H1 (cell line): ENCODE data around the gene PCBP4. TPM values are rescaled to one million over a fixed set of nuclear protein-coding genes. Genes with fewer than 3 reads are reported as not detected.

Experiments used
- CTCF ChIA-PET: fragments of 300-600 bp; sonication (Branson Sonifier 250); formaldehyde crosslinking; loops from one replicate; lab custom pipeline; 2021; ENCODE audit not compliant: partially characterized antibody; lab: Charles Lee
- POLR2A ChIA-PET: fragments of 300-600 bp; sonication (Branson Sonifier 250); formaldehyde crosslinking; loops from one replicate; lab custom pipeline; 2021; ENCODE audit warnings: inconsistent platforms; ENCODE audit not compliant: partially characterized antibody; lab: Charles Lee
- DNase-seq, 2 experiments: peaks; one replicate each; pipeline versions ENCODE4 v3.0.0 to v3.0.0-alpha.2; 2010 to 2022; ENCODE audit warnings: low spot score in 2 of 2, low read depth in 1 of 2, mixed read lengths in 1 of 2
- FAIRE-seq: peaks from 2 replicates; lab custom pipeline; 2011; peaks lifted over from hg19 to GRCh38; lab: Jason Lieb, UNC
- H2AFZ ChIP-seq: 2 replicates; pipeline ENCODE4 v1.8.1; 2012; ENCODE audit warnings: low read length, inconsistent platforms
- H2AK5ac ChIP-seq: 2 replicates; pipeline ENCODE4 v1.6.1; 2013; ENCODE audit warnings: low read depth, low read length
- H2BK120ac ChIP-seq: replicated peaks from 2 replicates; pipeline ENCODE3; 2013; ENCODE audit warnings: low read depth, low read length, inconsistent platforms
- H2BK12ac ChIP-seq: 2 replicates; pipeline ENCODE4 v1.6.1; 2013; ENCODE audit warnings: low read depth, low read length
- H2BK15ac ChIP-seq: 2 replicates; pipeline ENCODE4 v1.6.1; 2013; ENCODE audit warnings: low read length
- H2BK20ac ChIP-seq: 2 replicates; pipeline ENCODE4 v1.6.1; 2013; ENCODE audit warnings: low read length
- H2BK5ac ChIP-seq: 2 replicates; pipeline ENCODE4 v1.6.1; 2013; ENCODE audit warnings: low read depth, low read length
- H3K14ac ChIP-seq: 2 replicates; pipeline ENCODE4 v1.6.1; 2013; ENCODE audit warnings: inconsistent platforms; ENCODE audit not compliant: insufficient read length
- H3K18ac ChIP-seq: 2 replicates; pipeline ENCODE4 v1.6.1; 2013; ENCODE audit warnings: low read length; ENCODE audit errors: extremely low read depth
- H3K23ac ChIP-seq: 2 replicates; pipeline ENCODE4 v1.6.1; 2013; ENCODE audit warnings: inconsistent platforms; ENCODE audit not compliant: insufficient read length
- H3K23me2 ChIP-seq: 2 replicates; pipeline ENCODE4 v1.6.1; 2013; ENCODE audit warnings: low read depth, low read length
- H3K27ac ChIP-seq: 2 replicates; pipeline ENCODE4 v1.6.1; 2011; ENCODE audit warnings: low read depth, low read length, inconsistent platforms
- H3K27me3 ChIP-seq, 4 experiments: replicated peaks in 1 of 4; 1 replicate in 1 of 4; 2 replicates in 3 of 4; pipeline versions ENCODE4 v1.6.1 to v1.8.1; 2011 to 2013; ENCODE audit warnings: low read length in 3 of 4, mild to moderate bottlenecking in 3 of 4, inconsistent platforms in 2 of 4, mixed read lengths in 2 of 4, moderate library complexity in 1 of 4; ENCODE audit not compliant: control insufficient read depth in 3 of 4, insufficient read depth in 3 of 4; ENCODE audit errors: extremely low read depth in 1 of 4
- H3K36me3 ChIP-seq, 4 experiments: 2 replicates each; pipeline versions ENCODE4 v1.6.1 to v1.8.1; 2011 to 2013; ENCODE audit warnings: mild to moderate bottlenecking in 4 of 4, low read length in 3 of 4, moderate library complexity in 2 of 4, control low read depth in 1 of 4, inconsistent platforms in 1 of 4; ENCODE audit not compliant: insufficient read depth in 4 of 4, control insufficient read depth in 2 of 4
- H3K4ac ChIP-seq: replicated peaks from 2 replicates; pipeline ENCODE3; 2013; ENCODE audit warnings: low read length, low read depth, mixed read lengths, inconsistent platforms; ENCODE audit not compliant: insufficient read length
- H3K4me1 ChIP-seq, 4 experiments: replicated peaks in 1 of 4; 1 replicate in 1 of 4; 2 replicates in 3 of 4; pipeline versions ENCODE4 v1.6.1 to v1.8.1; 2011 to 2013; ENCODE audit warnings: low read length in 3 of 4, inconsistent platforms in 2 of 4, mixed read lengths in 1 of 4; ENCODE audit not compliant: insufficient read depth in 4 of 4, control insufficient read depth in 3 of 4
- H3K4me2 ChIP-seq, 2 experiments: 2 replicates each; pipeline versions ENCODE4 v1.6.1 to v1.8.1; 2011 to 2013; ENCODE audit warnings: low read depth in 2 of 2, low read length in 2 of 2, control low read depth in 1 of 2, inconsistent platforms in 1 of 2, mild to moderate bottlenecking in 1 of 2; ENCODE audit not compliant: insufficient read depth in 1 of 2
- H3K4me3 ChIP-seq, 4 experiments: fragments of 200-600, 300-600 bp in 1 of 4; sonication (generic), shearing (Covaris generic), sonication (Bioruptor Twin) in 1 of 4; 2 replicates each; pipeline versions ENCODE4 v1.5.1 to v1.8.1; 2011 to 2016; ENCODE audit warnings: low read length in 4 of 4, low read depth in 3 of 4, control low read depth in 2 of 4, inconsistent platforms in 2 of 4, mild to moderate bottlenecking in 2 of 4, mixed read lengths in 1 of 4, moderate library complexity in 1 of 4; ENCODE audit not compliant: insufficient read depth in 2 of 4; ENCODE audit errors: extremely low read depth in 1 of 4
- H3K56ac ChIP-seq: replicated peaks from 2 replicates; pipeline ENCODE3; 2013; ENCODE audit warnings: low read depth, mild to moderate bottlenecking, mixed read lengths, low read length, inconsistent platforms; ENCODE audit not compliant: insufficient read length
- H3K79me1 ChIP-seq: 2 replicates; pipeline ENCODE4 v1.6.1; 2013; ENCODE audit warnings: low read depth, low read length, control low read depth
- H3K79me2 ChIP-seq, 2 experiments: 2 replicates each; pipeline versions ENCODE4 v1.6.1 to v1.8.1; 2012 to 2013; ENCODE audit warnings: low read length in 2 of 2, mild to moderate bottlenecking in 2 of 2, inconsistent platforms in 1 of 2; ENCODE audit not compliant: insufficient read depth in 2 of 2, control insufficient read depth in 1 of 2
- H3K9ac ChIP-seq, 4 experiments: replicated peaks in 1 of 4; 1 replicate in 1 of 4; 2 replicates in 3 of 4; pipeline versions ENCODE4 v1.6.1 to v1.8.1; 2011 to 2013; ENCODE audit warnings: low read depth in 3 of 4, low read length in 3 of 4, control low read depth in 2 of 4, mild to moderate bottlenecking in 2 of 4, moderate library complexity in 2 of 4, inconsistent platforms in 1 of 4; ENCODE audit errors: extremely low read depth in 1 of 4
- H3K9me3 ChIP-seq, 2 experiments: 2 replicates each; pipeline versions ENCODE4 v1.6.1 to v1.8.1; 2012 to 2013; ENCODE audit warnings: mild to moderate bottlenecking in 2 of 2, moderate library complexity in 2 of 2, control low read depth in 1 of 2, inconsistent platforms in 1 of 2, low read depth in 1 of 2, low read length in 1 of 2, mixed read lengths in 1 of 2; ENCODE audit not compliant: insufficient read depth in 2 of 2
- H4K20me1 ChIP-seq, 2 experiments: replicated peaks in 1 of 2; 2 replicates each; pipeline versions ENCODE3 to v1.8.1; 2011 to 2013; ENCODE audit warnings: inconsistent platforms in 2 of 2, low read length in 2 of 2, mild to moderate bottlenecking in 1 of 2; ENCODE audit not compliant: insufficient read depth in 2 of 2, control insufficient read depth in 1 of 2
- H4K5ac ChIP-seq: 2 replicates; pipeline ENCODE4 v1.6.1; 2013; ENCODE audit warnings: low read length, low read depth, mixed read lengths, inconsistent platforms; ENCODE audit not compliant: insufficient read length
- H4K8ac ChIP-seq: 2 replicates; pipeline ENCODE4 v1.8.0; 2013; ENCODE audit warnings: mild to moderate bottlenecking, moderate library complexity, low read length, inconsistent platforms; ENCODE audit not compliant: insufficient read depth; ENCODE audit errors: extremely low read depth
- H4K91ac ChIP-seq: replicated peaks from 2 replicates; pipeline ENCODE3; 2013; ENCODE audit warnings: low read length, mixed read lengths, inconsistent platforms; ENCODE audit not compliant: insufficient read length
- ATF2 ChIP-seq: IDR thresholded peaks from 2 replicates; pipeline ENCODE4 v1.6.1; 2012; ENCODE audit warnings: low read length, inconsistent platforms
- HDAC2 ChIP-seq, 2 experiments: fragments of 300-600 bp in 1 of 2; sonication (generic) in 1 of 2; IDR thresholded peaks; 2 replicates each; pipeline ENCODE4 v1.6.1; 2011 to 2012; ENCODE audit warnings: low read depth in 2 of 2, low read length in 2 of 2, mild to moderate bottlenecking in 2 of 2, moderate library complexity in 2 of 2, borderline replicate concordance in 1 of 2, inconsistent platforms in 1 of 2
- KDM1A ChIP-seq: fragments of 200-600, 300-600 bp; sonication (generic); IDR thresholded peaks from 2 replicates; pipeline ENCODE4 v1.7.1; 2016; ENCODE audit warnings: mild to moderate bottlenecking, low read length, borderline replicate concordance
- KDM4A ChIP-seq: IDR thresholded peaks from one replicate; pipeline ENCODE4 v1.7.1; 2012; ENCODE audit warnings: low read depth, mild to moderate bottlenecking, moderate library complexity, low read length, inconsistent platforms; ENCODE audit not compliant: severe bottlenecking
- KDM5A ChIP-seq: fragments of 200-600 bp; IDR thresholded peaks from 2 replicates; pipeline ENCODE4 v1.7.1; 2012; ENCODE audit warnings: mild to moderate bottlenecking, low read length, inconsistent platforms, mixed read lengths
- SAP30 ChIP-seq: fragments of 300-600 bp; sonication (generic); IDR thresholded peaks from 2 replicates; pipeline ENCODE4 v1.7.1; 2012; ENCODE audit warnings: low read length, moderate library complexity, mild to moderate bottlenecking, inconsistent platforms; ENCODE audit not compliant: insufficient read depth, insufficient replicate concordance
- SIN3A ChIP-seq, 2 experiments: IDR thresholded peaks in 1 of 2; conservative IDR thresholded peaks in 1 of 2; 2 replicates each; pipeline ENCODE4 v1.6.1; 2011 to 2012; ENCODE audit warnings: low read length in 2 of 2, improper control_type of control experiment in 1 of 2, low read depth in 1 of 2, mild to moderate bottlenecking in 1 of 2
- SIX5 ChIP-seq: IDR thresholded peaks from 2 replicates; pipeline ENCODE4 v1.6.1; 2011; ENCODE audit warnings: mild to moderate bottlenecking, low read depth, low read length
- SRF ChIP-seq: IDR thresholded peaks from 2 replicates; pipeline ENCODE4 v1.6.1; 2011; ENCODE audit warnings: mild to moderate bottlenecking, low read depth, low read length, moderate library complexity
- TAF1 ChIP-seq: IDR thresholded peaks from 2 replicates; pipeline ENCODE4 v1.6.1; 2011; ENCODE audit warnings: mild to moderate bottlenecking, low read depth, low read length
- WGBS, 2 experiments: shearing (Covaris generic) in 1 of 2; methylation state at CpG; one replicate each; pipeline versions ENCODE4 v1.1.6 to v1.1.7; 2013 to 2015; ENCODE audit warnings: low lambda C conversion rate in 2 of 2, mixed read lengths in 2 of 2, inconsistent platforms in 1 of 2, low coverage in 1 of 2, missing lambda C conversion rate in 1 of 2; ENCODE audit not compliant: insufficient replicate concordance in 2 of 2, insufficient coverage in 1 of 2, insufficient read length in 1 of 2; ENCODE audit errors: extremely low coverage in 1 of 2, missing lambda C conversion rate in 1 of 2; 5-methylcytosine and 5-hydroxymethylcytosine counted together
- polyA plus RNA-seq, 7 experiments: library from polyadenylated mRNA; depleted of rRNA in 3 of 7; stranded (reverse) in 5 of 7; unstranded in 2 of 7; fragments of >200 nt in 5 of 7; fragments of 200-250 nt in 2 of 7; gene quantifications; 1 replicate in 5 of 7; 2 replicates in 1 of 7; 4 replicates in 1 of 7; pipeline versions ENCODE4 v1.2.1 to v1.2.3, GENCODE V29; 2011 to 2013; ENCODE audit warnings: missing spikeins in 2 of 7, mixed read lengths in 2 of 7
- total RNA-seq: library from RNA; stranded (reverse); fragmentation: NEBNext Ultra II Directional; extraction: Animal tissue kit (Norgen Biotek cat#: 25700); gene quantifications from 2 replicates; pipeline ENCODE4 v1.2.1, GENCODE V29; 2021

PCBP4 gene
- total and polyA plus RNA-seq, 2 of the 8 experiments (the other 6 are each of a cell fraction or from before 2014, with no cell fraction given), result 16.4 to 34.1 TPM

GRCh38 chr3:51941463-51941797, 25.8 kb downstream of the PCBP4 start:
- Histone ChIP-seq H3K36me3 (peaks cover 9 to 17% (median 11%) of the 10 kb centered on the region in 4 experiments; a peak in 7 of 8 replicates), H2BK20ac (no peak overlapping the region), H4K5ac (no peak overlapping the region), H3K4me2 (peak overlapping the region; percentile 92 to 96), H3K23me2 (peaks cover 9% of the 10 kb centered on the region; the same call in 1 of the 2 replicates), H2BK5ac (no peak overlapping the region), H2AK5ac (no peak overlapping the region), H3K4ac (no peak overlapping the region), H3K79me2 (peaks cover 0 to 30% of the 10 kb centered on the region in 2 experiments; a peak in 3 of 4 replicates), H3K4me1 (peaks cover 2 to 13% (median 6%) of the 10 kb centered on the region in 4 experiments), H3K4me3 (peak overlapping the region; percentile 50 to 88 (median 82)), H2BK15ac (no peak overlapping the region), H3K56ac (peak overlapping the region; percentile 33), H2BK120ac (no peak overlapping the region), H3K79me1 (peaks cover 12% of the 10 kb centered on the region), H2BK12ac (no peak overlapping the region), H3K9ac (peak overlapping the region in 3 of 4 experiments; percentile 66 to 70 (median 67); a peak in 5 of 7 replicates), H3K14ac (no peak overlapping the region), H3K18ac (no peak overlapping the region; the same call in 1 of the 2 replicates), H3K27me3 (peaks cover 0 to 10% (median 4%) of the 10 kb centered on the region in 4 experiments; a peak in 4 of 7 replicates), H2AFZ (no peak overlapping the region), H4K20me1 (peaks cover 3 to 16% of the 10 kb centered on the region in 2 experiments), H3K9me3 (no peaks in the 10 kb centered on the region), H4K91ac (no peak overlapping the region), H3K23ac (no peak overlapping the region), H4K8ac (peak overlapping the region; percentile 87), H3K27ac (no peak overlapping the region)
- no peak for FAIRE-seq
- DNase-seq, result no peak
- peak; percentile 56 for TF ChIP-seq SAP30
- no peak for TF ChIP-seq KDM1A
- TF ChIP-seq SIN3A (conservative IDR thresholded peaks at IDR 0.05 in 1 of 2, IDR thresholded peaks at IDR 0.05 in 1 of 2; ENCODE audit: low read depth in 1 of 2, low read length in 2 of 2), result no peak
- TF ChIP-seq KDM4A, result peak; percentile 62
- no peak for TF ChIP-seq HDAC2 (IDR thresholded peaks at IDR 0.05; ENCODE audit: borderline replicate concordance in 1 of 2, low read depth in 2 of 2, low read length in 2 of 2)
- TF ChIP-seq ATF2, result no peak
- TF ChIP-seq TAF1, result no peak
- TF ChIP-seq KDM5A, result no peak
- no peak for TF ChIP-seq SIX5
- no peak for TF ChIP-seq SRF
- ChIA-PET POLR2A (interaction anchor here (0.6 to 15.7 kb wide), 16 partner anchors 9 to 514 kb away, joined by 3 to 148 read pairs (median 5); partner anchors contain the start of genes ABHD14B, ACY1, GPR62 and PCBP4), CTCF (interaction anchor here (0.6 to 5.1 kb wide), 17 partner anchors 9 to 238 kb away, joined by 3 to 44 read pairs (median 7); partner anchors contain the start of genes ABHD14A, ABHD14B, ACY1 and GPR62)
- WGBS, 2 experiments, result 2% methylated on average over 13 of the region's 20 CpGs; no CpG with 5 or more reads in 1 of the 2 experiments
